ENCODE measurements around the gene RNF2. TPM values are rescaled to one million over a fixed set of nuclear protein-coding genes. Genes with fewer than 3 reads are reported as not detected.

RNF2 gene
- total and polyA plus RNA-seq, 10 of the 15 experiments (the other 5 are each of a cell fraction or from before 2014, with no cell fraction given) = 4.8 to 36.3 (median 15.1) TPM

GRCh38 chr1:185014941-185015340 is 30.4 kb upstream of the RNF2 start:
- 27% methylated on average over 3 of the region's 3 CpGs for WGBS (ENCODE audit: insufficient coverage, insufficient replicate concordance, low lambda C conversion rate, missing lambda C conversion rate)
- H2AFZ ChIP-seq (ENCODE audit: control insufficient read depth, low read depth, low read length) = no peak overlapping the region
- ChIA-PET SMC1A (ENCODE audit: uncharacterized antibody, unreplicated experiment) (interaction anchor here (0.6 to 1.1 kb wide), 2 partner anchors 9 to 184 kb away, joined by 3 to 4 read pairs; no protein-coding TSS in a partner anchor), CTCF (no interaction called here), RAD21 (ENCODE audit: unreplicated experiment) (interaction anchor here (0.6 kb wide), 1 partner anchor 792 kb away, joined by 5 read pairs; no protein-coding TSS in a partner anchor), POLR2A (interaction anchor here (0.6 to 0.7 kb wide), 2 partner anchors 243 to 666 kb away, joined by 4 to 5 read pairs; no protein-coding TSS in a partner anchor)
- in situ Hi-C loops (cut with MboI) = no loop called here
- H3K9ac ChIP-seq (ENCODE audit: control insufficient read depth, insufficient read depth, low read length) = no peak overlapping the region
- no TSS peak for BruUV-seq (replicated peaks)
- no peak for ATAC-seq
- TF ChIP-seq KLF5 (IDR thresholded peaks at IDR 0.05; ENCODE audit: partially characterized antibody) (no peak), HCFC1 (IDR thresholded peaks at IDR 0.05; ENCODE audit: low read length) (no peak), JUNB (IDR thresholded peaks at IDR 0.05) (no peak), TCF3 (IDR thresholded peaks at IDR 0.05; ENCODE audit: borderline replicate concordance, insufficient read depth, low read depth, low read length) (no peak), TCF7 (IDR thresholded peaks at IDR 0.05; ENCODE audit: borderline replicate concordance) (no peak), ATF7 (IDR thresholded peaks at IDR 0.05; ENCODE audit: low read depth) (no peak), ASH2L (IDR thresholded peaks at IDR 0.05; ENCODE audit: borderline replicate concordance, low read depth) (no peak), RFX5 (IDR thresholded peaks at IDR 0.05; ENCODE audit: low read depth, low read length) (no peak), TARDBP (IDR thresholded peaks at IDR 0.05; ENCODE audit: borderline replicate concordance) (no peak), MXI1 (IDR thresholded peaks at IDR 0.05; ENCODE audit: low read depth, low read length) (no peak), IRF5 (IDR thresholded peaks at IDR 0.05; ENCODE audit: borderline replicate concordance) (no peak), SMARCA5 (IDR thresholded peaks at IDR 0.05) (no peak), POLR2AphosphoS5 (IDR thresholded peaks at IDR 0.05; ENCODE audit: low read length) (no peak), TAF1 (IDR thresholded peaks at IDR 0.05; ENCODE audit: borderline replicate concordance, low read depth, low read length) (no peak)
- TF ChIP-seq, protein P1, sequence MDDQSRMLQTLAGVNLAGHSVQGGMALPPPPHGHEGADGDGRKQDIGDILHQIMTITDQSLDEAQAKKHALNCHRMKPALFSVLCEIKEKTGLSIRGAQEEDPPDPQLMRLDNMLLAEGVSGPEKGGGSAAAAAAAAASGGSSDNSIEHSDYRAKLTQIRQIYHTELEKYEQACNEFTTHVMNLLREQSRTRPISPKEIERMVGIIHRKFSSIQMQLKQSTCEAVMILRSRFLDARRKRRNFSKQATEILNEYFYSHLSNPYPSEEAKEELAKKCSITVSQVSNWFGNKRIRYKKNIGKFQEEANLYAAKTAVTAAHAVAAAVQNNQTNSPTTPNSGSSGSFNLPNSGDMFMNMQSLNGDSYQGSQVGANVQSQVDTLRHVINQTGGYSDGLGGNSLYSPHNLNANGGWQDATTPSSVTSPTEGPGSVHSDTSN (IDR thresholded peaks at IDR 0.05; ENCODE audit: insufficient replicate concordance, low read depth, low read length) = no peak
- TF ChIP-seq, protein P2, sequence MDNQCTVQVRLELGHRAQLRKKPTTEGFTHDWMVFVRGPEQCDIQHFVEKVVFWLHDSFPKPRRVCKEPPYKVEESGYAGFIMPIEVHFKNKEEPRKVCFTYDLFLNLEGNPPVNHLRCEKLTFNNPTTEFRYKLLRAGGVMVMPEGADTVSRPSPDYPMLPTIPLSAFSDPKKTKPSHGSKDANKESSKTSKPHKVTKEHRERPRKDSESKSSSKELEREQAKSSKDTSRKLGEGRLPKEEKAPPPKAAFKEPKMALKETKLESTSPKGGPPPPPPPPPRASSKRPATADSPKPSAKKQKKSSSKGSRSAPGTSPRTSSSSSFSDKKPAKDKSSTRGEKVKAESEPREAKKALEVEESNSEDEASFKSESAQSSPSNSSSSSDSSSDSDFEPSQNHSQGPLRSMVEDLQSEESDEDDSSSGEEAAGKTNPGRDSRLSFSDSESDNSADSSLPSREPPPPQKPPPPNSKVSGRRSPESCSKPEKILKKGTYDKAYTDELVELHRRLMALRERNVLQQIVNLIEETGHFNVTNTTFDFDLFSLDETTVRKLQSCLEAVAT (IDR thresholded peaks at IDR 0.05) = no peak
- H3K4me1 ChIP-seq (ENCODE audit: control insufficient read depth, insufficient read depth, low read length) = no peaks in the 10 kb centered on the region
- no peak for FAIRE-seq
- no peak overlapping the region for H3K4me3 ChIP-seq
- no peak overlapping the region for H3K27ac ChIP-seq (ENCODE audit: control insufficient read depth, insufficient read depth)
- intact Hi-C loops (cut with micrococcal nuclease; ENCODE audit: unreplicated experiment) = no loop called here
- H4K20me1 ChIP-seq (ENCODE audit: control insufficient read depth, insufficient read depth) = no peaks in the 10 kb centered on the region
- H3K27me3 ChIP-seq (replicated peaks in 1 of 2; ENCODE audit: control insufficient read depth in 2 of 2, insufficient read depth in 2 of 2, low read length in 1 of 2) = no peaks in the 10 kb centered on the region
- DNase-seq (ENCODE audit: low read depth, low spot score) = no peak
- H3K4me2 ChIP-seq (ENCODE audit: control insufficient read depth, insufficient read depth) = no peak overlapping the region
- H3K36me3 ChIP-seq (ENCODE audit: control insufficient read depth in 2 of 2, insufficient read depth in 2 of 2, low read length in 1 of 2) = no peaks in the 10 kb centered on the region
- H3K9me3 ChIP-seq (replicated peaks; ENCODE audit: control insufficient read depth, insufficient read depth, low read length) = no peaks in the 10 kb centered on the region
- H3K79me2 ChIP-seq (ENCODE audit: control insufficient read depth, insufficient read depth, low read length) = no peaks in the 10 kb centered on the region

Data from GM12878 (cell line).